WTC11 (cell line): Measurements from ENCODE around the gene ARHGAP30. TPM values are rescaled to one million over a fixed set of nuclear protein-coding genes. Genes with fewer than 3 reads are reported as not detected.

ENCODE experiments used
- ATF3 ChIP-seq: sonication (generic); formaldehyde crosslinking; conservative IDR thresholded peaks from 2 replicates; pipeline ENCODE4 v1.8.1; 2022; ENCODE audit warnings: mild to moderate bottlenecking, missing genetic modification reagents
- ATF6 ChIP-seq: sonication (generic); formaldehyde crosslinking; IDR thresholded peaks from 2 replicates; pipeline ENCODE4 v1.8.1; 2023; ENCODE audit warnings: mild to moderate bottlenecking, missing genetic modification reagents
- E2F4 ChIP-seq: sonication (generic); formaldehyde crosslinking; IDR thresholded peaks from 2 replicates; pipeline ENCODE4 v1.8.1; 2022; ENCODE audit warnings: low read depth, mild to moderate bottlenecking, moderate library complexity, missing genetic modification reagents, borderline replicate concordance
- ELF4 ChIP-seq: sonication (generic); formaldehyde crosslinking; IDR thresholded peaks from 2 replicates; pipeline ENCODE4 v1.8.1; 2022; ENCODE audit warnings: low read depth, mild to moderate bottlenecking, moderate library complexity, missing genetic modification reagents
- ERG ChIP-seq: fragments of 250-450 bp; sonication (Bioruptor Pico); IDR thresholded peaks from 2 replicates; pipeline ENCODE4 v1.8.0; 2021; ENCODE audit warnings: mild to moderate bottlenecking
- ETV6 ChIP-seq: sonication (generic); formaldehyde crosslinking; IDR thresholded peaks from 2 replicates; pipeline ENCODE4 v1.8.1; 2022; ENCODE audit warnings: mild to moderate bottlenecking, missing genetic modification reagents
- GABPB1 ChIP-seq: sonication (generic); formaldehyde crosslinking; IDR thresholded peaks from 2 replicates; pipeline ENCODE4 v1.8.1; 2023; ENCODE audit warnings: mild to moderate bottlenecking, missing genetic modification reagents
- JAZF1 ChIP-seq: fragments of 250-450 bp; sonication (Bioruptor Pico); IDR thresholded peaks from 2 replicates; pipeline ENCODE4 v1.9.0; 2021; ENCODE audit warnings: moderate library complexity, mild to moderate bottlenecking, inconsistent platforms
- JUN ChIP-seq: sonication (generic); formaldehyde crosslinking; IDR thresholded peaks from 2 replicates; pipeline ENCODE4 v1.8.0; 2023; ENCODE audit warnings: mild to moderate bottlenecking, missing genetic modification reagents
- KAT7 ChIP-seq: sonication (generic); formaldehyde crosslinking; IDR thresholded peaks from 2 replicates; pipeline ENCODE4 v1.8.1; 2023; ENCODE audit warnings: missing genetic modification reagents, mild to moderate bottlenecking, borderline replicate concordance
- NFATC4 ChIP-seq: fragments of 250-450 bp; sonication (Bioruptor Pico); IDR thresholded peaks from 2 replicates; pipeline ENCODE4 v1.9.0; 2021; ENCODE audit warnings: mild to moderate bottlenecking
- NR1H2 ChIP-seq: sonication (generic); formaldehyde crosslinking; IDR thresholded peaks from 2 replicates; pipeline ENCODE4 v1.9.0; 2021; ENCODE audit warnings: mild to moderate bottlenecking, moderate library complexity, missing genetic modification reagents
- PRRX2 ChIP-seq: fragments of 250-450 bp; sonication (Bioruptor Pico); IDR thresholded peaks from 2 replicates; pipeline ENCODE4 v1.8.0; 2021; ENCODE audit warnings: mild to moderate bottlenecking
- RELA ChIP-seq: sonication (generic); formaldehyde crosslinking; IDR thresholded peaks from 2 replicates; pipeline ENCODE4 v1.8.1; 2022; ENCODE audit warnings: missing genetic modification reagents, mild to moderate bottlenecking, borderline replicate concordance
- RORB ChIP-seq: fragments of 250-450 bp; sonication (Bioruptor Pico); IDR thresholded peaks from 2 replicates; pipeline ENCODE4 v1.9.0; 2021; ENCODE audit warnings: mild to moderate bottlenecking
- SOX15 ChIP-seq: fragments of 250-450 bp; sonication (Bioruptor Pico); IDR thresholded peaks from 2 replicates; pipeline ENCODE4 v1.9.0; 2021; ENCODE audit warnings: mild to moderate bottlenecking
- ZMAT4 ChIP-seq: fragments of 250-450 bp; sonication (Bioruptor Pico); IDR thresholded peaks from 2 replicates; pipeline ENCODE4 v1.9.0; 2021; ENCODE audit warnings: mild to moderate bottlenecking
- ZNF317 ChIP-seq: sonication (generic); formaldehyde crosslinking; IDR thresholded peaks from 2 replicates; pipeline ENCODE4 v1.8.1; 2023; ENCODE audit warnings: low read depth, mild to moderate bottlenecking, moderate library complexity, missing genetic modification reagents, borderline replicate concordance
- total RNA-seq: library from RNA; stranded (reverse); gene quantifications from 3 replicates; pipeline ENCODE4 v1.2.3, GENCODE V29; 2021
- TF ChIP-seq, protein P1 (sequence below): fragments of 250-450 bp; sonication (Bioruptor Pico); IDR thresholded peaks from 2 replicates; pipeline ENCODE4 v1.9.0; 2021; ENCODE audit warnings: mild to moderate bottlenecking
- TF ChIP-seq, protein P2 (sequence below): sonication (generic); formaldehyde crosslinking; IDR thresholded peaks from 2 replicates; pipeline ENCODE4 v1.8.1; 2022; ENCODE audit warnings: mild to moderate bottlenecking, missing genetic modification reagents, moderate library complexity, borderline replicate concordance
- TF ChIP-seq, protein P3 (sequence below): sonication (generic); formaldehyde crosslinking; IDR thresholded peaks from 2 replicates; pipeline ENCODE4 v1.8.0; 2023; ENCODE audit warnings: missing genetic modification reagents
- TF ChIP-seq, protein P4 (sequence below): fragments of 250-450 bp; sonication (Bioruptor Pico); conservative IDR thresholded peaks from 2 replicates; pipeline ENCODE4 v1.9.0; 2021; ENCODE audit warnings: mild to moderate bottlenecking
- TF ChIP-seq, protein P5 (sequence below): sonication (generic); formaldehyde crosslinking; IDR thresholded peaks from 2 replicates; pipeline ENCODE4 v1.8.0; 2022; ENCODE audit warnings: mild to moderate bottlenecking, missing genetic modification reagents

Gene ARHGAP30
- total RNA-seq, 1 experiment from 2014 or later, result 0.52 TPM

- TF ChIP-seq ATF6 (CRISPR knock-in tag) (no peak), NR1H2 (no peak), JUN (CRISPR knock-in tag) (peak; percentile 84; the same call in 1 of the 2 replicates), NFATC4 (CRISPR knock-in tag) (0 out of 2 replicates have a peak, but pooled peaks have one; percentile 39), JAZF1 (CRISPR knock-in tag) (no peak), RORB (CRISPR knock-in tag) (no peak), ATF3 (CRISPR knock-in tag) (no peak), SOX15 (CRISPR knock-in tag) (no peak), ERG (no peak), ZNF317 (CRISPR knock-in tag) (no peak), PRRX2 (CRISPR knock-in tag) (0 out of 2 replicates have a peak, but pooled peaks have one; percentile 74), KAT7 (0 out of 2 replicates have a peak, but pooled peaks have one; percentile 55), E2F4 (CRISPR knock-in tag) (no peak), ETV6 (CRISPR knock-in tag) (no peak), RELA (peak; percentile 33; the same call in 1 of the 2 replicates), ZMAT4 (CRISPR knock-in tag) (no peak), ELF4 (CRISPR knock-in tag) (no peak), GABPB1 (no peak)
- TF ChIP-seq, protein P1, sequence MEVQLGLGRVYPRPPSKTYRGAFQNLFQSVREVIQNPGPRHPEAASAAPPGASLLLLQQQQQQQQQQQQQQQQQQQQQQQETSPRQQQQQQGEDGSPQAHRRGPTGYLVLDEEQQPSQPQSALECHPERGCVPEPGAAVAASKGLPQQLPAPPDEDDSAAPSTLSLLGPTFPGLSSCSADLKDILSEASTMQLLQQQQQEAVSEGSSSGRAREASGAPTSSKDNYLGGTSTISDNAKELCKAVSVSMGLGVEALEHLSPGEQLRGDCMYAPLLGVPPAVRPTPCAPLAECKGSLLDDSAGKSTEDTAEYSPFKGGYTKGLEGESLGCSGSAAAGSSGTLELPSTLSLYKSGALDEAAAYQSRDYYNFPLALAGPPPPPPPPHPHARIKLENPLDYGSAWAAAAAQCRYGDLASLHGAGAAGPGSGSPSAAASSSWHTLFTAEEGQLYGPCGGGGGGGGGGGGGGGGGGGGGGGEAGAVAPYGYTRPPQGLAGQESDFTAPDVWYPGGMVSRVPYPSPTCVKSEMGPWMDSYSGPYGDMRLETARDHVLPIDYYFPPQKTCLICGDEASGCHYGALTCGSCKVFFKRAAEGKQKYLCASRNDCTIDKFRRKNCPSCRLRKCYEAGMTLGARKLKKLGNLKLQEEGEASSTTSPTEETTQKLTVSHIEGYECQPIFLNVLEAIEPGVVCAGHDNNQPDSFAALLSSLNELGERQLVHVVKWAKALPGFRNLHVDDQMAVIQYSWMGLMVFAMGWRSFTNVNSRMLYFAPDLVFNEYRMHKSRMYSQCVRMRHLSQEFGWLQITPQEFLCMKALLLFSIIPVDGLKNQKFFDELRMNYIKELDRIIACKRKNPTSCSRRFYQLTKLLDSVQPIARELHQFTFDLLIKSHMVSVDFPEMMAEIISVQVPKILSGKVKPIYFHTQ (CRISPR knock-in tag), result no peak
- TF ChIP-seq, protein P2, sequence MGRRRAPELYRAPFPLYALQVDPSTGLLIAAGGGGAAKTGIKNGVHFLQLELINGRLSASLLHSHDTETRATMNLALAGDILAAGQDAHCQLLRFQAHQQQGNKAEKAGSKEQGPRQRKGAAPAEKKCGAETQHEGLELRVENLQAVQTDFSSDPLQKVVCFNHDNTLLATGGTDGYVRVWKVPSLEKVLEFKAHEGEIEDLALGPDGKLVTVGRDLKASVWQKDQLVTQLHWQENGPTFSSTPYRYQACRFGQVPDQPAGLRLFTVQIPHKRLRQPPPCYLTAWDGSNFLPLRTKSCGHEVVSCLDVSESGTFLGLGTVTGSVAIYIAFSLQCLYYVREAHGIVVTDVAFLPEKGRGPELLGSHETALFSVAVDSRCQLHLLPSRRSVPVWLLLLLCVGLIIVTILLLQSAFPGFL, result no peak
- TF ChIP-seq, protein P3, sequence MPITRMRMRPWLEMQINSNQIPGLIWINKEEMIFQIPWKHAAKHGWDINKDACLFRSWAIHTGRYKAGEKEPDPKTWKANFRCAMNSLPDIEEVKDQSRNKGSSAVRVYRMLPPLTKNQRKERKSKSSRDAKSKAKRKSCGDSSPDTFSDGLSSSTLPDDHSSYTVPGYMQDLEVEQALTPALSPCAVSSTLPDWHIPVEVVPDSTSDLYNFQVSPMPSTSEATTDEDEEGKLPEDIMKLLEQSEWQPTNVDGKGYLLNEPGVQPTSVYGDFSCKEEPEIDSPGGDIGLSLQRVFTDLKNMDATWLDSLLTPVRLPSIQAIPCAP, result no peak
- TF ChIP-seq, protein P4, sequence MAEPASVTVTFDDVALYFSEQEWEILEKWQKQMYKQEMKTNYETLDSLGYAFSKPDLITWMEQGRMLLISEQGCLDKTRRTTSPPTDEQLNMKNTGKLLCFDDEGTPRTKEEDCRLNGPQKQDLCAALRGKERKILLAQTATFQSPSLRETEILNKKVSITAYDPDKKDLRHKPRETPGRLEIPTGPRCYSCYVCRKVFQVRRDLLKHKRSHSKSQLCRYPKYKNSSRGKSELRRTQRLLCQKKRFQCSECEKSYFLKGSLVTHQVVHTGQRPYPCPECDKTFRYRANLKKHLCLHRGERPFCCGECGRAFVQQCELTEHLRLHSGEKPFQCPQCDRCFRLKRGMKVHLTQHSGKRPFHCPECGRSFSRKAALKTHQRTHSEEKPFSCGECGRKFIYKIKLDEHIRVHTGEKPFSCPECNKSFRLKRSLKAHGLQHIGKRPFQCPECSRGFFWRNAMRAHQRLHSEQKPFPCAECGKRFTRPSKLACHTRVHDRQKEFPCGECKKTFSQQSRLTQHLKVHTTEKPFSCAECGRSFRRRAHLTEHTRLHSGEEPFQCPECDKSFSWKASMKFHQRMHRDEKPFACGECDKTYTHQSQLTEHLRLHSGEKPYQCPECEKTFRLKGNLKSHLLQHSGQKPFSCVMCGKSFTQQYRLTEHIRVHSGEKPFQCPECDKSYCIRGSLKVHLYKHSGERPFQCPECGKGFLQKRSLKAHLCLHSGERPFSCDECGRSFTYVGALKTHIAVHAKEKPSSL (CRISPR knock-in tag), result no peak
- TF ChIP-seq, protein P5, sequence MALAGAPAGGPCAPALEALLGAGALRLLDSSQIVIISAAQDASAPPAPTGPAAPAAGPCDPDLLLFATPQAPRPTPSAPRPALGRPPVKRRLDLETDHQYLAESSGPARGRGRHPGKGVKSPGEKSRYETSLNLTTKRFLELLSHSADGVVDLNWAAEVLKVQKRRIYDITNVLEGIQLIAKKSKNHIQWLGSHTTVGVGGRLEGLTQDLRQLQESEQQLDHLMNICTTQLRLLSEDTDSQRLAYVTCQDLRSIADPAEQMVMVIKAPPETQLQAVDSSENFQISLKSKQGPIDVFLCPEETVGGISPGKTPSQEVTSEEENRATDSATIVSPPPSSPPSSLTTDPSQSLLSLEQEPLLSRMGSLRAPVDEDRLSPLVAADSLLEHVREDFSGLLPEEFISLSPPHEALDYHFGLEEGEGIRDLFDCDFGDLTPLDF (CRISPR knock-in tag), result 0 out of 2 replicates have a peak, but pooled peaks have one; percentile 42
Observed at GRCh38 chr1:161038523-161039153, 31.1 kb downstream of the ARHGAP30 start, which contains the start of gene TSTD1 (continued).
